ENCODE data around the gene ACSS3.

ACSS3 gene

DNA sequence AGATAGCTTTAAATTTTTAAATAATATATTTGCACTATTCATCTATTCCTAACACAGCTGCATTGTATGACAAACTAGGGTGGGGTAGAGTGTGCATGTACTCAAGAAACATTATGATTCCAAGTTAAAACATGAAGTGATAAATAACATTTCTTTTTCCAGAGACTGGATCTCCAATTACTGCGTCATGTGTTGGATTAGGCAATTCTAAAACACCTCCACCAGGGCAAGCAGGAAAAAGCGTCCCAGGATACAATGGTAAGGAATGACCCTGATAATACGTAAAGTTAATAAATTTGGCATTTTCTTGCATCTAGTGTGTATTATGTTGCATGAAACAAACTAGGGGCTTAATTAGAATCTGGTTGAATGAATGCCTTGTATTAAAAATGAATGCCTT, 138.9 kb downstream of the ACSS3 start:
- no peaks in the 10 kb centered on the region for H3K36me3 ChIP-seq (ENCODE audit: insufficient read depth, low read length)
- H3K4me3 ChIP-seq (ENCODE audit: low read depth, low read length, poor library complexity, severe bottlenecking): no peak overlapping the region
- no peaks in the 10 kb centered on the region for H3K27me3 ChIP-seq (ENCODE audit: insufficient read depth, low read length)
- H3F3A ChIP-seq (ENCODE audit: insufficient read depth, low read length): no peaks in the 10 kb centered on the region
- no peak overlapping the region for H2AFZ ChIP-seq (ENCODE audit: low read length)
- H4K20me1 ChIP-seq (ENCODE audit: insufficient read depth, low read length): no peaks in the 10 kb centered on the region
- no peaks in the 10 kb centered on the region for H3K79me2 ChIP-seq (ENCODE audit: insufficient read depth, low read length)
- H3K27ac ChIP-seq (ENCODE audit: low read depth, low read length, poor library complexity, severe bottlenecking): no peak overlapping the region
- H3K4me2 ChIP-seq (ENCODE audit: low read length): no peak overlapping the region
- H3K9me2 ChIP-seq (ENCODE audit: low read depth, low read length): no peaks in the 10 kb centered on the region; the same call in 1 of the 2 replicates
- H3K9ac ChIP-seq (ENCODE audit: low read length): no peak overlapping the region
- H3K4me1 ChIP-seq (ENCODE audit: insufficient read depth, low read length, severe bottlenecking): no peaks in the 10 kb centered on the region
- H3K9me3 ChIP-seq (ENCODE audit: low read length): no peaks in the 10 kb centered on the region
- TF ChIP-seq, protein P1, sequence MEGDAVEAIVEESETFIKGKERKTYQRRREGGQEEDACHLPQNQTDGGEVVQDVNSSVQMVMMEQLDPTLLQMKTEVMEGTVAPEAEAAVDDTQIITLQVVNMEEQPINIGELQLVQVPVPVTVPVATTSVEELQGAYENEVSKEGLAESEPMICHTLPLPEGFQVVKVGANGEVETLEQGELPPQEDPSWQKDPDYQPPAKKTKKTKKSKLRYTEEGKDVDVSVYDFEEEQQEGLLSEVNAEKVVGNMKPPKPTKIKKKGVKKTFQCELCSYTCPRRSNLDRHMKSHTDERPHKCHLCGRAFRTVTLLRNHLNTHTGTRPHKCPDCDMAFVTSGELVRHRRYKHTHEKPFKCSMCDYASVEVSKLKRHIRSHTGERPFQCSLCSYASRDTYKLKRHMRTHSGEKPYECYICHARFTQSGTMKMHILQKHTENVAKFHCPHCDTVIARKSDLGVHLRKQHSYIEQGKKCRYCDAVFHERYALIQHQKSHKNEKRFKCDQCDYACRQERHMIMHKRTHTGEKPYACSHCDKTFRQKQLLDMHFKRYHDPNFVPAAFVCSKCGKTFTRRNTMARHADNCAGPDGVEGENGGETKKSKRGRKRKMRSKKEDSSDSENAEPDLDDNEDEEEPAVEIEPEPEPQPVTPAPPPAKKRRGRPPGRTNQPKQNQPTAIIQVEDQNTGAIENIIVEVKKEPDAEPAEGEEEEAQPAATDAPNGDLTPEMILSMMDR (IDR thresholded peaks at IDR 0.05; ENCODE audit: low read length): no peak
- no peak for TF ChIP-seq EZH2 (IDR thresholded peaks at IDR 0.05; ENCODE audit: borderline replicate concordance, low read length)

DNA sequence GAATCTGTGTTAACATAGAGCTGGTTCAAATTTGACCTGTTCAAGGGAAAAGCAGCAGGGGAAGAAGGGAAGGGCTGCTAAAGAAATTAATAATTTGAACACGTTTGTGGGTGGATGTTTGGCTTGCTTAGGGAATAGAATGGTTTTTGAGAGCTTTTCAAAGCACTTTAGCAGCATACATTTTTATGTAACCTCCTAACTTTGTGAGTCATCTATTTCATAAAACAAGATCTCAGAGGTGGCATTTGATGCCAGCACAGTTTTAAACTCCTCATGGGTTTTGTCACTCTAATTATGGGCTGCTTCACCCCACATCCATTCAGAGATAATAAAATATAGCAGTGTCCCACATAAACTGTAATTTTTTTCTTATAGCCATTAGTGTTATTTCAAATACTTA, 143.8 kb downstream of the ACSS3 start:
- Histone ChIP-seq H3K4me1 (ENCODE audit: insufficient read depth, low read length, severe bottlenecking) (no peaks in the 10 kb centered on the region), H3F3A (ENCODE audit: insufficient read depth, low read length) (no peaks in the 10 kb centered on the region), H3K9me3 (ENCODE audit: low read length) (no peaks in the 10 kb centered on the region), H4K20me1 (ENCODE audit: insufficient read depth, low read length) (no peaks in the 10 kb centered on the region), H2AFZ (ENCODE audit: low read length) (no peak overlapping the region), H3K4me2 (ENCODE audit: low read length) (no peak overlapping the region), H3K27me3 (ENCODE audit: insufficient read depth, low read length) (no peaks in the 10 kb centered on the region), H3K27ac (ENCODE audit: low read depth, low read length, poor library complexity, severe bottlenecking) (no peak overlapping the region), H3K4me3 (ENCODE audit: low read depth, low read length, poor library complexity, severe bottlenecking) (no peak overlapping the region), H3K79me2 (ENCODE audit: insufficient read depth, low read length) (no peaks in the 10 kb centered on the region), H3K36me3 (ENCODE audit: insufficient read depth, low read length) (no peaks in the 10 kb centered on the region), H3K9me2 (ENCODE audit: low read depth, low read length) (no peaks in the 10 kb centered on the region; the same call in 1 of the 2 replicates), H3K9ac (ENCODE audit: low read length) (no peak overlapping the region)
- TF ChIP-seq, protein P1 (IDR thresholded peaks at IDR 0.05; ENCODE audit: low read length): no peak
- no peak for TF ChIP-seq EZH2 (IDR thresholded peaks at IDR 0.05; ENCODE audit: borderline replicate concordance, low read length)

DNA sequence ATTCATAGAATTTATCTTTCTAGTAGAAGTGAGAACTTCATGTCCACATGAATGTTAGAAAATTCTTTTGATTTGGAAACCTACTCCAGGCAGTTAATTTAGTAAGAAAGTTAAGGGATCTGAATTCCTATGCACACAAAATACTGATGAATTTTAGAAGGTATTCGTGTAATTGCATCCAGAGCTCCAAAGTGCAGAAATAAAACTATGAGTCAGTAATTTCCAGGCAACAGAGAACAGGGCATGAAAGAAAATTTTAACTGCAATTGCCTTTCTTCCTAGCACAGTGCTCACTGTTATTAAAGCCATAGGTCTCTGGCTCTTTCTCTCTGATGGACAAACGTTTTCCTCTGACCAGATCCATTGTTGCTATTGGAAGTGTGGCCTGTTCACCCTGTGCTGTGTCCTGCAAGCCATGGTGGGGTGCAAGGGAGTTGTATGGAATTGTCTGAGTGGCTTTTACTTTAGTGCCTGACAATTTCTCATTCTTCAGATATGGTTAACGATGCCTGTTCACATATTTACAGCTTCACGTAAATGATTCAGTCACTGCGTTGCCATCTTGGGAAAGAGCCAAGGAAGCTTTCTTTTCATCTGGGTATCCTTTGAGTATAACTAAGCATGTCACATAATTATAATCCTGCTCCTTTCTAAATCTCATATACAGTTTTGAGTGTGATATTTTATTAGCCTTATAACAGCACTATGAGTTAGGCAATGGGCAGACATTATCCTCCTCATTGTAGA, 145.1 kb downstream of the ACSS3 start:
- no peak overlapping the region for H2AFZ ChIP-seq (ENCODE audit: low read length)
- no peaks in the 10 kb centered on the region for H4K20me1 ChIP-seq (ENCODE audit: insufficient read depth, low read length)
- no peaks in the 10 kb centered on the region for H3F3A ChIP-seq (ENCODE audit: insufficient read depth, low read length)
- no peaks in the 10 kb centered on the region for H3K27me3 ChIP-seq (ENCODE audit: insufficient read depth, low read length)
- no peaks in the 10 kb centered on the region for H3K79me2 ChIP-seq (ENCODE audit: insufficient read depth, low read length)
- H3K4me3 ChIP-seq (ENCODE audit: low read depth, low read length, poor library complexity, severe bottlenecking): no peak overlapping the region
- no peak overlapping the region for H3K27ac ChIP-seq (ENCODE audit: low read depth, low read length, poor library complexity, severe bottlenecking)
- no peak overlapping the region for H3K9ac ChIP-seq (ENCODE audit: low read length)
- no peak overlapping the region for H3K4me2 ChIP-seq (ENCODE audit: low read length)
- no peaks in the 10 kb centered on the region; the same call in 1 of the 2 replicates for H3K9me2 ChIP-seq (ENCODE audit: low read depth, low read length)
- no peaks in the 10 kb centered on the region for H3K36me3 ChIP-seq (ENCODE audit: insufficient read depth, low read length)
- H3K9me3 ChIP-seq (ENCODE audit: low read length): no peaks in the 10 kb centered on the region
- TF ChIP-seq, protein P1 (IDR thresholded peaks at IDR 0.05; ENCODE audit: low read length): no peak
- no peak for TF ChIP-seq EZH2 (IDR thresholded peaks at IDR 0.05; ENCODE audit: borderline replicate concordance, low read length)
- no peaks in the 10 kb centered on the region for H3K4me1 ChIP-seq (ENCODE audit: insufficient read depth, low read length, severe bottlenecking)
